Measurements from ENCODE around the gene DLX2.

DNA sequence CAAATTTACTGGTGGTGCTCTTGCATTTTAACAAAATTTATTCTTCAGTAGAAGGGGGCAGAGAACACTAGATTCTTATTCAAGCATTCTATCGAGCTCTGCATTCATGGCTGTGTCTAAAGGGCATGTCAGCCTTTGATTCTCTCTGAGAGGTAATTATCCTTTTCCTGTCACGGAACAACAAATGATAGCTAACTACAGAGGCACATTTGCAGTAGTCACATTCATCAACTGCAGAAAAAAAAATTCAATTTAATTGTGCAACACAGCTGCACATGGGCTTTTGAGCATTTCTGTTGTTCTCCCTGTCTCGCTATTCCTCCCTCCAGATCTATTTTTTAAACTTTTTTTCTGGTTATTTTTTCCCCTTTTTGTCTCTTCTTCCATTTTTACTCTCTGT, 30.4 kb downstream of the DLX2 start:
- no peak for TF ChIP-seq CTCF (IDR thresholded peaks at IDR 0.05)
- TF ChIP-seq POLR2A (IDR thresholded peaks at IDR 0.05): no peak
